GM23248 (cell line): ENCODE measurements around the gene CCDC160.

Experiments used
- EZH2 ChIP-seq: fragments of 200-600 bp; sonication (generic); IDR thresholded peaks from 2 replicates; pipeline ENCODE4 v1.6.1; 2018; ENCODE audit warnings: antibody characterized with exemption, mild to moderate bottlenecking; ENCODE audit not compliant: insufficient read depth, poor library complexity, severe bottlenecking
- EZH2phosphoT487 ChIP-seq: fragments of 200-600 bp; sonication (generic); IDR thresholded peaks from 2 replicates; pipeline ENCODE4 v1.6.1; 2018; ENCODE audit warnings: antibody characterized with exemption, moderate library complexity, mild to moderate bottlenecking, low read depth; ENCODE audit not compliant: insufficient read depth

DNA sequence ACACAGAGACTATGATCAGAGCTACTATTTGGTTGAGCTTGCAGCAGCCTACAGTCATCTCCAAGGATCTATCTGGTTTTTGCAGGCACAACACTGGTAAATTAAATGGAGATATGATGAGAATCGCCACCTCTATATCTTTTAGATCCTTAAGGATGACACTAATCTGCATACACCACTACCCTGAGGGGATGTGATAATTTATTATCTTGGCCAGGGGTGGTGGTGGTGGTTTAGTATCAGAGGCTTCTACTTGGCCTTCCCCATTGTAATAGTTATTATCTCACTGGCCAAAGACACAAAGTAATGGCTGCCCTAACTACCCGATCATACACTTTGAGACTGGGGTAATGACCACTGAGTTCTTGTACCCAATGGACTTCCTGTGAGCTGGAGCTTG is 21.2 kb downstream of the CCDC160 start:
- TF ChIP-seq EZH2phosphoT487, result no peak
- no peak for TF ChIP-seq EZH2
